ENCODE measurements around the gene TCHH. TPM values are rescaled to one million over a fixed set of nuclear protein-coding genes. Genes with fewer than 3 reads are reported as not detected.

The TCHH gene
- total and polyA plus RNA-seq, 4 donors: 0.05 to 0.33 (median 0.08) TPM

DNA sequence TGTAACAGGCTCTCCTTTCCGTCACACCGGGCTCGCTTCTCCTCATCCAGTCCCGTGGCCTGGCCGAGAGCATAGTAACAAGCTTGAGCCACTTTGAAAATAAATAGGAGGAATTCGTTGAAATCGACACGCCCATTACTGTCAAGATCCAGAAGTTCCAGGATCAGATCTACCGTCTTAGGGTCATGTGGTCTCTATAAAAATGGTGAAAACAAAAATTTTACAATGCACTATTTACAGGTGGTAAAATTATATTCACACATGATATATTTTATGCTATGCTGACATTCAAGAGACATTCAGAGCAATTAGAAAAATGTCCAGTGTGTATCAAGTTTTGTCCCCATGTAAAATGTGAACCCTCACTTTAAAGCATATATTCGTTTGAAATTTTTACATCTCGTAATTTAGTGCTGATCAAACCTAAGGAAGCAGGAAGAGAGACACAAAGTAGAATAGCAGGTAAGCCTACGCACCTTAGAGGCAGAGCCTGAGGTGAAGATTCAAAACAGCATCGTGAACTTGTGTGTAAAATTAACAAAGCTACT, 2.3 kb downstream of the TCHH start:
- DNase-seq (ENCODE audit: low spot score): no peak
- no peak for TF ChIP-seq EGR1 (IDR thresholded peaks at IDR 0.05; ENCODE audit: low read depth in 2 of 2)
- no peak for TF ChIP-seq GABPA (IDR thresholded peaks at IDR 0.05 in 1 of 2, conservative IDR thresholded peaks at IDR 0.05 in 1 of 2)
- TF ChIP-seq, protein P1, sequence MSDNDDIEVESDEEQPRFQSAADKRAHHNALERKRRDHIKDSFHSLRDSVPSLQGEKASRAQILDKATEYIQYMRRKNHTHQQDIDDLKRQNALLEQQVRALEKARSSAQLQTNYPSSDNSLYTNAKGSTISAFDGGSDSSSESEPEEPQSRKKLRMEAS (IDR thresholded peaks at IDR 0.05): no peak
- no peaks in the 10 kb centered on the region for H3K36me3 ChIP-seq (ENCODE audit: control insufficient read depth in 4 of 4, insufficient read depth in 3 of 4, low read depth in 1 of 4, low read length in 3 of 4)
- no peak overlapping the region for H3K27ac ChIP-seq (ENCODE audit: low read depth in 1 of 2, low read length in 2 of 2)
- peaks cover 0 to 29% (median 15%) of the 10 kb centered on the region in 4 donors for H3K27me3 ChIP-seq (ENCODE audit: control insufficient read depth in 4 of 4, insufficient read depth in 4 of 4, low read length in 3 of 4)
- no peaks in the 10 kb centered on the region for H3K9me3 ChIP-seq (ENCODE audit: control insufficient read depth in 4 of 4, low read length in 3 of 4)
- H3K9ac ChIP-seq (ENCODE audit: low read depth in 1 of 2, low read length in 2 of 2): no peak overlapping the region
- H3K4me3 ChIP-seq (ENCODE audit: low read depth in 1 of 3, low read length in 3 of 3): no peak overlapping the region
- peaks cover 4 to 45% (median 34%) of the 10 kb centered on the region in 4 donors for H3K4me1 ChIP-seq (ENCODE audit: control insufficient read depth in 4 of 4, insufficient read depth in 4 of 4, low read length in 3 of 4)
- 21% methylated on average over 13 of the region's 13 CpGs for WGBS

DNA sequence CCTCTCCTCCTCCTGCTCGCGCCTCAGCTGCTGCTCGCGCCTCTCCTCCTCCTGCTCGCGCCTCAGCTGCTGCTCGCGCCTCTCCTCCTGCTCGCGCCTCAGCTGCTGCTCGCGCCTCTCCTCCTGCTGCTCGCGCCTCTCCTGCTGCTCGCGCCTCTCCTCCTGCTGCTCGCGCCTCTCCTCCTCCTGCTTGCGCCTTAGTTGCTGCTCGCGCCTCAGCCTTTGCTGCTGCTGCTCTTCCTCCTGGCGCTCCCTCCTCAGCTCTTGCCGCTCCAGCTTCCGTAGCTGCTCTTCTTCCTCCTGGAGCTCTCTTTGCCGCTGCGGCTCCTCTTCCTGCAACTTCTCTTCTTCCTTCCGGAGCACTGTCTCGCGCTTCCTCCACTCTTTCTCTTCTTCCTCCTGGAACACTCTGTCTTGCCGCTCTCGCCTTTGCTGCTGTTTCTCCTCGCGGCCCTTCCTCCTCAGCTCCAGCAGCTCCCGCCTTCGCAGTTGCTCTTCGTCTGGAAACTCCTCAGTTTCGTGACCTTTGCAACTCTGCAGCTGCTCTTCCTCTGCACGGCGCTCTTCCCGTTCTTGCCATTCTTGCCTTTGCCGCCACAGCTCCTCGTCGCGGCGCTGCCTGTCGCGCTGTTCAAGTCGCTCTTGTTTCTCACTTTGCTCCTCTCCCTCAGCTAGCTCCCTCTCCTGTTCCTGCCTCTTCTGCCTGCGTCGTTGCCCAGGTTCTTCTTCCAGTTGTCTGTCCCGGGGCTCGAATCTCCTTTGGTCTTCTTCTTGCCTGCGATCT, 3.0 kb downstream of the TCHH start:
- Histone ChIP-seq H3K27me3 (ENCODE audit: control insufficient read depth in 4 of 4, insufficient read depth in 4 of 4, low read length in 3 of 4) (peaks cover 0 to 29% (median 17%) of the 10 kb centered on the region in 4 donors), H3K9me3 (ENCODE audit: control insufficient read depth in 4 of 4, low read length in 3 of 4) (no peaks in the 10 kb centered on the region), H3K27ac (ENCODE audit: low read depth in 1 of 2, low read length in 2 of 2) (no peak overlapping the region), H3K4me1 (ENCODE audit: control insufficient read depth in 4 of 4, insufficient read depth in 4 of 4, low read length in 3 of 4) (peaks cover 4 to 49% (median 37%) of the 10 kb centered on the region in 4 donors), H3K36me3 (ENCODE audit: control insufficient read depth in 4 of 4, insufficient read depth in 3 of 4, low read depth in 1 of 4, low read length in 3 of 4) (no peaks in the 10 kb centered on the region), H3K9ac (ENCODE audit: low read depth in 1 of 2, low read length in 2 of 2) (no peak overlapping the region), H3K4me3 (ENCODE audit: low read depth in 1 of 3, low read length in 3 of 3) (no peak overlapping the region)
- DNase-seq (ENCODE audit: low spot score): no peak
- TF ChIP-seq, protein P2, sequence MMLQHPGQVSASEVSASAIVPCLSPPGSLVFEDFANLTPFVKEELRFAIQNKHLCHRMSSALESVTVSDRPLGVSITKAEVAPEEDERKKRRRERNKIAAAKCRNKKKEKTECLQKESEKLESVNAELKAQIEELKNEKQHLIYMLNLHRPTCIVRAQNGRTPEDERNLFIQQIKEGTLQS (IDR thresholded peaks at IDR 0.05): no peak
- TF ChIP-seq, protein P3, sequence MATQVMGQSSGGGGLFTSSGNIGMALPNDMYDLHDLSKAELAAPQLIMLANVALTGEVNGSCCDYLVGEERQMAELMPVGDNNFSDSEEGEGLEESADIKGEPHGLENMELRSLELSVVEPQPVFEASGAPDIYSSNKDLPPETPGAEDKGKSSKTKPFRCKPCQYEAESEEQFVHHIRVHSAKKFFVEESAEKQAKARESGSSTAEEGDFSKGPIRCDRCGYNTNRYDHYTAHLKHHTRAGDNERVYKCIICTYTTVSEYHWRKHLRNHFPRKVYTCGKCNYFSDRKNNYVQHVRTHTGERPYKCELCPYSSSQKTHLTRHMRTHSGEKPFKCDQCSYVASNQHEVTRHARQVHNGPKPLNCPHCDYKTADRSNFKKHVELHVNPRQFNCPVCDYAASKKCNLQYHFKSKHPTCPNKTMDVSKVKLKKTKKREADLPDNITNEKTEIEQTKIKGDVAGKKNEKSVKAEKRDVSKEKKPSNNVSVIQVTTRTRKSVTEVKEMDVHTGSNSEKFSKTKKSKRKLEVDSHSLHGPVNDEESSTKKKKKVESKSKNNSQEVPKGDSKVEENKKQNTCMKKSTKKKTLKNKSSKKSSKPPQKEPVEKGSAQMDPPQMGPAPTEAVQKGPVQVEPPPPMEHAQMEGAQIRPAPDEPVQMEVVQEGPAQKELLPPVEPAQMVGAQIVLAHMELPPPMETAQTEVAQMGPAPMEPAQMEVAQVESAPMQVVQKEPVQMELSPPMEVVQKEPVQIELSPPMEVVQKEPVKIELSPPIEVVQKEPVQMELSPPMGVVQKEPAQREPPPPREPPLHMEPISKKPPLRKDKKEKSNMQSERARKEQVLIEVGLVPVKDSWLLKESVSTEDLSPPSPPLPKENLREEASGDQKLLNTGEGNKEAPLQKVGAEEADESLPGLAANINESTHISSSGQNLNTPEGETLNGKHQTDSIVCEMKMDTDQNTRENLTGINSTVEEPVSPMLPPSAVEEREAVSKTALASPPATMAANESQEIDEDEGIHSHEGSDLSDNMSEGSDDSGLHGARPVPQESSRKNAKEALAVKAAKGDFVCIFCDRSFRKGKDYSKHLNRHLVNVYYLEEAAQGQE (IDR thresholded peaks at IDR 0.05): no peak
- TF ChIP-seq, protein P4, sequence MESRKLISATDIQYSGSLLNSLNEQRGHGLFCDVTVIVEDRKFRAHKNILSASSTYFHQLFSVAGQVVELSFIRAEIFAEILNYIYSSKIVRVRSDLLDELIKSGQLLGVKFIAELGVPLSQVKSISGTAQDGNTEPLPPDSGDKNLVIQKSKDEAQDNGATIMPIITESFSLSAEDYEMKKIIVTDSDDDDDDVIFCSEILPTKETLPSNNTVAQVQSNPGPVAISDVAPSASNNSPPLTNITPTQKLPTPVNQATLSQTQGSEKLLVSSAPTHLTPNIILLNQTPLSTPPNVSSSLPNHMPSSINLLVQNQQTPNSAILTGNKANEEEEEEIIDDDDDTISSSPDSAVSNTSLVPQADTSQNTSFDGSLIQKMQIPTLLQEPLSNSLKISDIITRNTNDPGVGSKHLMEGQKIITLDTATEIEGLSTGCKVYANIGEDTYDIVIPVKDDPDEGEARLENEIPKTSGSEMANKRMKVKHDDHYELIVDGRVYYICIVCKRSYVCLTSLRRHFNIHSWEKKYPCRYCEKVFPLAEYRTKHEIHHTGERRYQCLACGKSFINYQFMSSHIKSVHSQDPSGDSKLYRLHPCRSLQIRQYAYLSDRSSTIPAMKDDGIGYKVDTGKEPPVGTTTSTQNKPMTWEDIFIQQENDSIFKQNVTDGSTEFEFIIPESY (IDR thresholded peaks at IDR 0.05): no peak
- TF ChIP-seq SP1 (IDR thresholded peaks at IDR 0.05): no peak
- TF ChIP-seq, protein P1 (IDR thresholded peaks at IDR 0.05): no peak
- TF ChIP-seq RXRA (IDR thresholded peaks at IDR 0.05): no peak
- no peak for TF ChIP-seq TAF1 (conservative IDR thresholded peaks at IDR 0.05)
- TF ChIP-seq RAD21 (IDR thresholded peaks at IDR 0.05): no peak
- no peak for TF ChIP-seq FOXA1 (IDR thresholded peaks at IDR 0.05)
- TF ChIP-seq NR2F2 (IDR thresholded peaks at IDR 0.05): no peak
- no peak for TF ChIP-seq YY1 (IDR thresholded peaks at IDR 0.05)
- WGBS: 2% methylated on average over 53 of the region's 53 CpGs

All from liver (tissue), 9 donors.